Lung (tissue), 12 donors: ENCODE results near the gene IP6K3. TPM values are rescaled to one million over a fixed set of nuclear protein-coding genes. Genes with fewer than 3 reads are reported as not detected.
A peak's percentile ranks its signal among the peaks of the same experiment; 100 is the strongest.

Source experiments
- ATAC-seq: fragments of 200-7000 bp; cut with Tn5 transposase; one replicate; pipeline ENCODE4 v1.9.1; 2020; ENCODE audit warnings: moderate number of reproducible peaks; ENCODE audit not compliant: insufficient read depth, low FRiP score
- DNase-seq, 3 donors: peaks; one replicate each; pipeline ENCODE4 v3.0.0-alpha.2; 2013 to 2017
- H3K27ac ChIP-seq, 2 donors: one replicate each; pipeline ENCODE4 v1.5.1; 2013; ENCODE audit warnings: mild to moderate bottlenecking in 2 of 2, moderate library complexity in 2 of 2, control low read depth in 1 of 2, inconsistent platforms in 1 of 2, low read depth in 1 of 2, low read length in 1 of 2
- H3K27me3 ChIP-seq, 3 donors: one replicate each; pipeline ENCODE4 v1.5.1; 2013; ENCODE audit warnings: low read length in 2 of 3; ENCODE audit not compliant: control insufficient read depth in 3 of 3, insufficient read depth in 3 of 3
- H3K36me3 ChIP-seq, 4 donors: one replicate each; pipeline ENCODE4 v1.5.1; 2013; ENCODE audit warnings: low read length in 4 of 4, mild to moderate bottlenecking in 1 of 4, moderate library complexity in 1 of 4; ENCODE audit not compliant: control insufficient read depth in 4 of 4, insufficient read depth in 4 of 4
- H3K4me1 ChIP-seq, 5 donors: one replicate each; pipeline ENCODE4 v1.5.1; 2013; ENCODE audit warnings: low read length in 5 of 5, mild to moderate bottlenecking in 2 of 5, moderate library complexity in 1 of 5; ENCODE audit not compliant: control insufficient read depth in 5 of 5, insufficient read depth in 5 of 5
- H3K4me3 ChIP-seq: one replicate; pipeline ENCODE4 v1.5.1; 2013; ENCODE audit warnings: mild to moderate bottlenecking, control low read depth, moderate library complexity
- H3K9ac ChIP-seq, 2 donors: one replicate each; pipeline ENCODE4 v1.5.1; 2013; ENCODE audit warnings: low read length in 2 of 2, control low read depth in 1 of 2; ENCODE audit not compliant: insufficient read depth in 1 of 2
- H3K9me3 ChIP-seq, 4 donors: one replicate each; pipeline ENCODE4 v1.5.1; 2013; ENCODE audit warnings: low read length in 3 of 4, mild to moderate bottlenecking in 1 of 4, moderate library complexity in 1 of 4; ENCODE audit not compliant: control insufficient read depth in 4 of 4, insufficient read depth in 3 of 4
- WGBS, 2 donors: extraction: QIAGEN DNeasy Blood & Tissue Kit; methylation state at CpG; one replicate each; pipeline ENCODE4 v1.1.7; 2013; 5-methylcytosine and 5-hydroxymethylcytosine counted together
- polyA plus RNA-seq, 2 donors: library from polyadenylated mRNA; stranded (reverse); fragments of 200-250 nt; gene quantifications; one replicate each; pipeline ENCODE4 v1.2.1, GENCODE V29; 2013
- total RNA-seq, 2 donors: library from RNA; depleted of rRNA in 1 of 2; stranded (reverse); fragments of >200 nt in 1 of 2; gene quantifications; one replicate each; pipeline ENCODE4 v1.2.1, GENCODE V29; 2014 to 2021
- TF ChIP-seq, protein P1 (sequence below): IDR thresholded peaks from 2 replicates; pipeline ENCODE4 v1.5.1; 2012; ENCODE audit warnings: mild to moderate bottlenecking; ENCODE audit errors: control extremely low read depth, extremely low read depth
- donor health status: control.
- donor health status: control.
- donor health status: Bipolar disorder and iron deficiency.
- donor health status: healthy.
- donor health status: DM: yes; HTN: yes; CAD: no.

The IP6K3 gene
- total and polyA plus RNA-seq, 4 donors = 1.3 to 3.9 (median 2.5) TPM

DNA sequence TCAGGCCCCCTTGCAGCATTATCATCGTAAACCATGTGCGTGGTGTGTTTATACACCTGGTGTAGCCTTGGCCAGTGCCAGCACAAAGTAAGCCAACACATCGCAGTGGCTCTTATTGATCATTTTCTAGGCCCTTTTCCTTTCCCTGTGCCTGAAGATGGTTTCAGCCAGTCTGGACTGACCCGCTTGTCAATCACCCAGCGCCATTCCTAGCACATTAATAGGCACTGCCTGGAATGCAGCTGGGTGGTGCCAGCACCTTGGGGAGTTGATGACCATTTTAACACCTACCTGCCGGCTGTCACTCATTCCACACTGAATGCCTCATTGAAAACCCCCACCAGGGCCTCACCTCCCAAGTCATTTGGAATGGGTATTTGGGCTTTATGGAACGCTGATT is 30.3 kb downstream of the IP6K3 start:
- no peaks in the 10 kb centered on the region for H3K36me3 ChIP-seq
- H3K4me1 ChIP-seq = peaks cover 4 to 41% (median 25%) of the 10 kb centered on the region in 5 donors
- no peak for ATAC-seq
- DNase-seq = no peak
- H3K27me3 ChIP-seq = no peaks in the 10 kb centered on the region
- TF ChIP-seq, protein P1, sequence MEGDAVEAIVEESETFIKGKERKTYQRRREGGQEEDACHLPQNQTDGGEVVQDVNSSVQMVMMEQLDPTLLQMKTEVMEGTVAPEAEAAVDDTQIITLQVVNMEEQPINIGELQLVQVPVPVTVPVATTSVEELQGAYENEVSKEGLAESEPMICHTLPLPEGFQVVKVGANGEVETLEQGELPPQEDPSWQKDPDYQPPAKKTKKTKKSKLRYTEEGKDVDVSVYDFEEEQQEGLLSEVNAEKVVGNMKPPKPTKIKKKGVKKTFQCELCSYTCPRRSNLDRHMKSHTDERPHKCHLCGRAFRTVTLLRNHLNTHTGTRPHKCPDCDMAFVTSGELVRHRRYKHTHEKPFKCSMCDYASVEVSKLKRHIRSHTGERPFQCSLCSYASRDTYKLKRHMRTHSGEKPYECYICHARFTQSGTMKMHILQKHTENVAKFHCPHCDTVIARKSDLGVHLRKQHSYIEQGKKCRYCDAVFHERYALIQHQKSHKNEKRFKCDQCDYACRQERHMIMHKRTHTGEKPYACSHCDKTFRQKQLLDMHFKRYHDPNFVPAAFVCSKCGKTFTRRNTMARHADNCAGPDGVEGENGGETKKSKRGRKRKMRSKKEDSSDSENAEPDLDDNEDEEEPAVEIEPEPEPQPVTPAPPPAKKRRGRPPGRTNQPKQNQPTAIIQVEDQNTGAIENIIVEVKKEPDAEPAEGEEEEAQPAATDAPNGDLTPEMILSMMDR = no peak
- no peak overlapping the region for H3K9ac ChIP-seq
- no peak overlapping the region for H3K4me3 ChIP-seq
- H3K27ac ChIP-seq = peak overlapping the region in 1 of 2 donors; percentile 0
- WGBS, 2 donors = 78 to 90% methylated on average over 7 of the region's 7 CpGs
- H3K9me3 ChIP-seq = no peaks in the 10 kb centered on the region

DNA sequence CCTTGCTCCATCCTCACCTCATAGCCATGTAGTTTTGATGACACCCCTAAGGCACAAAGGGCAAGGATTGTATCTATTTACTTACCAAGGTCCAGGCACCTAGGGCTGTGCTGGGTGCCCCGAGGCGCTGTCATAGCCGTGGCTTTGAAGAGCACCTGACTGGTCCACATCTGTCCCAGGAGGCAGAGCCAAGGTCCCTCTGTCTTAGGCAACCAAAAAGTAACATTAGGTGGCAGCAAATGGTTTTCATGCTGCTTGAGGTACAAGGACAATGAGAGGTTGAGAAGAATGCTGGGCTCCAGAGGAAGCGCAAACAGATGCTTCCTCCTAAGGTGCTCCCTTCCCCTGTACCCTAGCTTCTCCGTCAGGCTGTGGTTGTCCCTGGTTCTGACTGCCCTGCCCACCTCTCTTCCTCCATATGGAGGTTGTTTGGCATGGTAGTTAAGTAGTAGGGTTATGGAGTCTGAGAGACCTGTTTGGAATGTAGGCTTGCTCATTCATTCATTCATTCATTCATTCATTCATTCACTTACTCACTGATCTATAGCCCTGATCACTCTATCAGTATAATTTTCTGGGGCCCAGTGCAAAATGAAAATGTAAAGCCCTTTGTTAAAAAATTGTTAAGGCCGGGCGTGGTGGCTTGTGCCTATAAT is 32.2 kb downstream of the IP6K3 start:
- peaks cover 11 to 53% (median 32%) of the 10 kb centered on the region in 5 donors for H3K4me1 ChIP-seq
- H3K27ac ChIP-seq = no peak overlapping the region
- H3K36me3 ChIP-seq = peaks cover 0 to under 1% (median 0%) of the 10 kb centered on the region in 4 donors
- H3K9me3 ChIP-seq = no peaks in the 10 kb centered on the region
- no peak overlapping the region for H3K9ac ChIP-seq
- H3K27me3 ChIP-seq = no peaks in the 10 kb centered on the region
- ATAC-seq (no peak), DNase-seq (no peak)
- H3K4me3 ChIP-seq = no peak overlapping the region
- TF ChIP-seq, protein P1 = no peak
- WGBS, 2 donors = 69 to 73% methylated on average over 7 of the region's 7 CpGs

DNA sequence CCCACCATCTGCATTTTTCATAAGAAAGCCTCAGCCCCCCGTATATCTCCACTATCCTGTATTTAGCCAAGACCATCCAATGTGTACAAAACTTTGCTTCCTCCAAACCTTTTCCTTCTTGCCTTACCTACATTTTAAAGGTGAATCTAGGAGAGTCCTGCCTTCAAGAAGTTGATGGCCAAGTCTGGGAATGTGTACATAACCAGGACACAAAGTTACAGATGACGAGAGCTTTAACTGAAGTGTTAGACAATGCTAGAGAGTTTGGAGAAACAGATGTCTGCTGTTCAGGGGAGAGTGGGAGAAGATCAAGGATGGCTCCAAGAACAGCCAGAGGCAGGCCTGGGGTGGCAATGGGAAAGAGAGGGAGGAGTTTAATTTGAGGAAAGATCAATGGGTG is 32.9 kb downstream of the IP6K3 start:
- Histone ChIP-seq H3K27ac (no peak overlapping the region), H3K36me3 (peaks cover 0 to 3% (median under 1%) of the 10 kb centered on the region in 4 donors)

More for the DNA sequence above, 32.9 kb downstream of the IP6K3 start:
- TF ChIP-seq, protein P1 = no peak
- 60 to 63% methylated on average over 2 of the region's 2 CpGs for WGBS, 2 donors
- Histone ChIP-seq H3K4me3 (no peak overlapping the region), H3K4me1 (peaks cover 11 to 51% (median 25%) of the 10 kb centered on the region in 5 donors), H3K9ac (no peak overlapping the region), H3K9me3 (no peaks in the 10 kb centered on the region), H3K27me3 (no peaks in the 10 kb centered on the region)
- DNase-seq (no peak), ATAC-seq (no peak)
